Effector CD8-positive, alpha-beta T cell (primary cell): ENCODE data around the gene STAT4.
A peak's percentile ranks its signal among the peaks of the same experiment; 100 is the strongest.

ENCODE experiments used
- DNase-seq: peaks from one replicate; lab custom pipeline; 2025; lab: John Stamatoyannopoulos, UW
- total RNA-seq, 4 experiments: gene quantifications; one replicate each; lab custom pipeline; 2026; lab: John Stamatoyannopoulos, UW

STAT4 gene, protein sequence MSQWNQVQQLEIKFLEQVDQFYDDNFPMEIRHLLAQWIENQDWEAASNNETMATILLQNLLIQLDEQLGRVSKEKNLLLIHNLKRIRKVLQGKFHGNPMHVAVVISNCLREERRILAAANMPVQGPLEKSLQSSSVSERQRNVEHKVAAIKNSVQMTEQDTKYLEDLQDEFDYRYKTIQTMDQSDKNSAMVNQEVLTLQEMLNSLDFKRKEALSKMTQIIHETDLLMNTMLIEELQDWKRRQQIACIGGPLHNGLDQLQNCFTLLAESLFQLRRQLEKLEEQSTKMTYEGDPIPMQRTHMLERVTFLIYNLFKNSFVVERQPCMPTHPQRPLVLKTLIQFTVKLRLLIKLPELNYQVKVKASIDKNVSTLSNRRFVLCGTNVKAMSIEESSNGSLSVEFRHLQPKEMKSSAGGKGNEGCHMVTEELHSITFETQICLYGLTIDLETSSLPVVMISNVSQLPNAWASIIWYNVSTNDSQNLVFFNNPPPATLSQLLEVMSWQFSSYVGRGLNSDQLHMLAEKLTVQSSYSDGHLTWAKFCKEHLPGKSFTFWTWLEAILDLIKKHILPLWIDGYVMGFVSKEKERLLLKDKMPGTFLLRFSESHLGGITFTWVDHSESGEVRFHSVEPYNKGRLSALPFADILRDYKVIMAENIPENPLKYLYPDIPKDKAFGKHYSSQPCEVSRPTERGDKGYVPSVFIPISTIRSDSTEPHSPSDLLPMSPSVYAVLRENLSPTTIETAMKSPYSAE
- total RNA-seq, result 301 to 459 (median 379) reads per million in 4 experiments

GRCh38 chr2:191150600-191151330 is at the start of gene STAT4:
STAT4 (minus strand) TSS chr2:191150994; CDS start chr2:191148203, 2,791 bp downstream.
- peak; percentile 78 for DNase-seq

DNA sequence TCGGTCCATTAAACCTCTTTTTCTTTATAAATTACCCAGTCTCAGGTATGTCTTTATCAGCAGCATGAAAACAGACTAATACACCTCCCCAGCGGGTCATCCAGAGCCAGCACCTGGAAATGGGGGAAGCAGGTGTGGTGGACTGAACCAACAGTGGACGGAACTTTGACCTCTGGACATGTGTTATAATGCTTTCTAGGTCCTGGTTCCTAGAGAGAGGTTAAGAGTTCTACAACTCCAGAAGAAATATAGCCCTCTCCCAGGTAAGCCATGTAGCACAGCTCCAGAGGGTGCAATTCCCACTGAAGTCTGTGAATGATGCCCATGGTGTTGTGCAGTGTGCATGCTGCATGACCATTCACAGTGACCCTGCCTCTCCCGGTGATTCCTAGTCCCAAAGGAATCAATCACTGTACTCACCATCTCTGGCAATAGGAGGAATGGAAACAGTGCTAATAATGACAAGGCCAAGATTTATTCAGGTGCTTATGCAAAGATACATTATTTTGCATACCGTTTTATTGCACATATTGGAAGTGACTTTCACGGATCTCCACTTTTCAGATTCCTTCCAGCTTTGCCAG is 49.2 kb upstream of the STAT4 start:
- DNase-seq, result no peak

DNA sequence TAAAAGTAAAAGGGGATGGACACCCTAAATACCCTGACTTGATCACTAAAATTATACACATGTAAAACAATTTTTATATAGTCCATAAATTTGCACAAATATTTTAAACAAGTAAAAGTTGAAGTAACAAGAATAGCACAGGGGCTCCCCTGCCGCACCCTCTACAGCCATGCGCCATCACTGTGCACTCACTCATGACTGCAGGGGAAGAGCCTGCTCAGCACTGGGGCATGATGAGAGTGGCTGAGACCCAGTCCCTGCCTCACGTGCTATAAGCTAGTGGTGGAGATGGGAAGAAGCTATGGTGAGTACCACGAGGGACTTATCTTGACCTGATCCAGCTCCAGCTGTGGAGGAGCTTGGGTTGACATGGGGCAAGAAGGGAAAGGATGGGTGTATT is 47.5 kb upstream of the STAT4 start:
- DNase-seq, result no peak

- no peak for DNase-seq
Observed at GRCh38 chr2:191197096-191197495, 46.3 kb upstream of the STAT4 start.

DNA sequence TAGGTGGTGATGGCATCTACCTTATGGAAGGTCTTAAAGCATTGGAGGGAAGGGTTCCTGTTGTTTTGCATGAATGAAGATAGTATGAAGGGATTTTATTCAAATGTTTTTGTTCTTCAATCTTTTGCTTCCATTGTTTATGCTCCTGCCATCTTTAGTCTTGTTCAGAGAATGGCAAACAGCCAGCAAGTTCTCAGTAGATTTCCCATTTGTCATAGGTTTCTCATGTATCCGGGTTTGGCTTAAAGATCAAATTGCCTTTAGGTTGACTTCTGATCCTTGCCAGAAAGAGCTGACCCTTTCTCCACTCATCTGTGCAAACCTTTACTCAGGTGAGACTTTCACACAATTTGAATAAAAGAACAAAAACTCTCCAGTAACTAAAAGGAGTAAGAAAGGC is 44.2 kb upstream of the STAT4 start:
- DNase-seq, result no peak

- no peak for DNase-seq
Observed at GRCh38 chr2:191190861-191191552, 40.2 kb upstream of the STAT4 start.

- no peak for DNase-seq
Observed at GRCh38 chr2:191190435-191190834, 39.6 kb upstream of the STAT4 start.

DNA sequence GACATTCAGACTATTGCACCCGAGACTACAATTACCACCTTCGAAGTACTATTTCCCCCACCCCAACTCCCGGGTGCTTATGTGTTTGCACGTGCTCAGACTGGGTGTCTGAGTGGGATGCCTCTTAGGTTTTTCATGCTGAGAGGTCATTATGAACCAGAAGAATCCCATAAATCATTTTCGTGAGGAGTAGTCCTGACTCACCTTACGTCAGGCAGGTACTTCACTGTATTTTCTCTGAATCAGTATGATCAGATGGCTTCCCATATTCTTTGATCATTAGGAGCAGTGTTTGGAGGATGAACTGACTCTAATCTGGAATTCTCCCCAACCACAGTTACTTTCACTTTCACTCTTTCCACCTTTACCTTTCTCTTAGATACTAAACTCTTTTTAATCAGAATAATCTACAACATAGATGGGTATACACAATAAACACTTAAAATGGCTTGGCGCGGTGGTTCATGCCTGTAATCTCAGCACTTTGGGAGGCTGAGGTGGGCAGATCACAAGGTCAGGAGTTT is 38.4 kb upstream of the STAT4 start:
- no peak for DNase-seq

DNA sequence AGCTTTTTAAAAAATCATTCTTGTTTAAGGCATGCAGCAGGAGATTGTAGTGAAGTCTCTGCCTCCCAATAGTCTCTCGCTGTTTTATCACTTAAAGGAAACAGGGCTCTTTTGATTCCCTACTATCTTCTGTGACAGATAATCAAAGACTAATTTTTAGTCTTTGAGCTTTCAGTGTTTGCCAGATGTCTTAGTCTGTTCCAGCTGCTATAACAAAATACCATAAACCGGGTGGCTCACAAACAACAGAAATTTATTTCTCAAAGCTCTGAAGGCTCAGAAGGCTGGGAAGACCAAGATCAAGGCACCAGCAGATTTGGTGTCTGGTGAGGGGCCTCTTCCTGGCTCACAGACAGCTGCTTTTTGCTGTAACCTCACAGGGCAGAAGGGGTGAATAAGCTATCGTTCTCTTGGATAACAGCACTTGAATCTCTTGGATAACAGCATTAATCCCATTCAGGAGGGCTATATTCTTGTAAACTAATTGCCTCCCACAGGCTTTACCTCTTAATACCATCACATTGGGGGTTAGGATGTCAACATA is 37.8 kb upstream of the STAT4 start:
- no peak for DNase-seq

DNA sequence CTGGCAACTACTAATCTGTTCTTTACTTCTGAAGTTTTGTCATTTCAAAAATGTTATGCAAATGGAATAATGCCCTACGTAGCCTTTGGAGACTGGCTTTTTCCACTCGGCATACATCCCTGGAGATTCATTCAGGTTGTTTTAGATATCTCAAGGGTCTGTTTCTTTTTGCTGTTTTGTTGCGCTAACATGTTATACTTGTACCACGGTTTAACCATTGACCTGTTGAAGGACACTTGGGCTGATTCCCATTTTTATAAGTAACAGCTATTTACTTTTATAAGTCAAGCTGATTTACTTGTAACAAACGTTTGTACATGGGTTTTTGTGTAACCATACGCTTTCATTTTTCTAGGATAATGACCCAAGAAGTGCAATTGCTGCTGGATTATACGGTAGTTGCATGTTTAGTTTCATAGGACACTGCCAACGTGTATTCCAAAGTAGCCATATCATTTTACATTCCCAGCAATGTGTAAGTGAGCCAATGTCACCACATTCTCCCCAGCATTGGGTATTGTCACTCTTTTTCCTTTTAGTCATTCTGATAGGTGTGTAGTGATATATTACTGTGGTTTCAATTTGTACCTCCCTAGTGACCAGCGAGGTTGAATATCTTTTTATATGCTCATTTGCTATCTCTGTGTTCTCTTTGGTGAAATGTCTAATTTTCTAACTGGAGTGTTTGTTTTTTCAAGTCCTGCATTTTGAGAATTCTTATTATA is 36.5 kb upstream of the STAT4 start:
- DNase-seq, result no peak

DNA sequence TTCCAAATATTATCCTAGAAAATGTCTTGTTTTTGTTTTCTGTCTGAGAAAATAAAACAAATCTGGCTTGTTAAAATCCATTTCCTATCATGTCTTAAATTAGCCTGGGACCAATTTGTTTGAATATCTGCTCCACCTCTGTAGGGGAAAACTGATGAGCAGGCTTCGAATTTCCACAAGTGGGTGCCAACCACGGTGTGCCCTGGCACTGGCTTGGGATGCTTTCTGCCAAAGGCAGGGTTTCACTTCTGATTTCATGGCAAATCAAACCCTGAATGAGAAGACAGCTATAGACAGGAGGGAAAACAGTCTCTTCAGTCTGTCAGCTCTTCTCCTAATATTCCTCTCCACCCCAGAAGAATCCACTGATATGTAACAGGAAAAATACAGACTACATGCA is 33.7 kb upstream of the STAT4 start:
- DNase-seq, result no peak

DNA sequence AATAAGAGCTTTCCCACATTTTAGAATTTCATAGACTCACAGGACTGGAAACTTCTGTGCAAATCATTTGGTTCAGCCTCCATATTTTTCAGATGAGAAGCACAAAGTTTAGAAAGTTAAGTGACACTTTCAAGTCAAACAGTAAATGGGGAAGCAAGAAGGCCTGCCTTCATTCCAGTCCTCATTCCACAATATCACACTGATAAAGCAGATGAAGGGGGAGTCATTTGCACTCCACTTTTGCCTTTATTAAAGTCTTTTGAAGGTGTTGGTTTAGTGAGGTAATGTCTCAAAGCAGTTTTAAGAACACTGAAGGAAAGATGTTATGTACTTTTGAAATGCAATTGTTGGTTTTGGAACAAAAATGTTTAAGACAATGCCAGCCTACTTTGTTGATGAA is 32.7 kb upstream of the STAT4 start:
- DNase-seq, result no peak

- DNase-seq, result no peak
Observed at GRCh38 chr2:191183081-191183480, 32.3 kb upstream of the STAT4 start.

GRCh38 chr2:191180713-191181112 is 29.9 kb upstream of the STAT4 start:
- no peak for DNase-seq

DNA sequence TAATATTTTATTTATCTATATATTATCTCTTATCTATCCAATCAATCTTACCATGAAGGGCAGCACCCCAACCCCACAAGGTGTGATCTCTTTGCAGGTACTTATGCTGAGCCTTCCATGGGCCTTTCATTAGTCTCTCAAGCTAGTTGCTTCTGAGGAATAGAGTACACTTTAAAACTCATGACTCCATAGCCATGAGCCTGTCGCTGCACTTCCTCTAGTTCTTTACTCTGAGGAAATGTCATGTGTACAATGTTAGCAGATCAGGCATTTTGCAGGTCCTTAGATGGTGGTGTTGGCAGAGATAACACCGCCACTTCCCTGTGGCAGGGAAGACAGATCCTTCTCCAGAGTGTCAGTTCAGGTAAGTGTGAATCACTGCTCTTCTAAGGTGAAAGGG is 29.5 kb upstream of the STAT4 start:
- no peak for DNase-seq

DNA sequence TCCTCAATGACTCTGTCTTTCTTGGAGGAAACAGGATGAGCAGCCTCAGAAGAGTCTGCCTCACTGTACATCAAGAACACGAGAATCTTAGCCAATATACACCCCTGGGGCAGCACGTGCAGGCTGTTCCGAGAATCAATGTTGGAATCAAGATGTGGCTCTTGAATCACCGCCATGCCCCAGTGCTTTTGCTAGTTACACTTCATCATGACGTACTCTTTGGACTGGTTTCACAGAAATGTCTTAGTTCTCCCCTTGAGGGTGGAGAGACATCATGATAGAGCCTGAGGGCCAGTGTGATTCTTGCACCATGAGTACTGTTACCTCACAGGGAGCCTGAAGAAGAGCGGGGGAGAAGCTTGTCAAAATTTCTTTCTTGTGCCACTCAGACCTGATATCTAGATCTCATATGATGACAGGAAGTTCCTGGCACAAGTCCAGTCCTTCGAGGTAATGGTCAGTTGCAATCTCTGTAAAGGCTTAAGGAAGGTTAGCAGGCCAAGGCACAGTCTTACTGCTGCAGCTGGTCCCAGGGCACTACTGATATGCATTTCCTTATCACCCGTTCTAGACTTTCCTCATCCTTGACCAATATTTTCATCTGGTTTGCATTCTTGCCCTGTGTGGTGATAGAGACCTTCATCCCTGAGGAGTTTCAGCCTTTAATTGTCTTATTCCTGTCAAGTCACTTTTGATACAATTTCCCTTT is 28.2 kb upstream of the STAT4 start:
- DNase-seq, result no peak

DNA sequence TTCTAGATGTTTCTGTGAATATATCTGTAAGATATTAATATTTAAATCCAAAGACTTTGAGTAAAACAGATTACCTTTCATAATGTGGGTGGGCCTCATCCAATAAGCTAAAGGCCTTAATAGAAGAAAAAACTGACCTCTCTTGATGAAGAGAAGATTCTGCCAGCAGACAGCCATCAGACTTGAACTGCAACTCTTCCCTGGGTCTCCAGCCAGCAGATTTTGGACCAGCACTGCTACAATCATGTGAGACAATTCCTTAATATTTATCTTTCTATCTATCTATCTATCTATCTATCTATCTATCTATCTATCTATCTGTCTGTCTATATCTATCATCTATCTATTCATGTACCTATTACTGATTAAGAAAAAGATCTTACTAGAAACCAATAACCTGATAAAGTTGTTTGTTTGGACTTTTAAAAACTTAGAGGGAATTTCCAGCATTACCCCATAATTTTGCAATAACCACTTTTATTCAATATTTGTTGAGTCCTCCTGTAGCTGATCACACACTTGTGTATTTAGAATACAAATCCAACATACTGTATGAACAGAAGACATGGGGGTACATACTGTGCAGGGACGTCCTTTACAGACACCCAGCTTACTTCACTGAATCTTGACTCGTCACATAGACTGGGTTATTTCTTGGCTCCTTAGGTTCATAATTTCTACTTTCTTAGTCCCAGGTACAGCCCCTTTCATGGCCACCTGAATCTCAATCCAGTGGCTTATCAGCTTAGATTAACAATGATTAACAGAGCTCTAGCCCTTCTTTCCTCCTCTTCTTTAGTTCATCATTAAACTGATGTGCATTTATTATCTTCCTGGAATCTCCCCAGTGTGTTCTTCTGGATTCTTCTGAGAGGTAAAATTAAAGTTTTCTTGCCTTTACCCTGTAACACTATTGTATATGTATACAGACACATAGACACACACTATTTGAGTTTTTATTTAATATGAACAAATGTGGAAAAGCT is 27.2 kb upstream of the STAT4 start:
- no peak for DNase-seq

DNA sequence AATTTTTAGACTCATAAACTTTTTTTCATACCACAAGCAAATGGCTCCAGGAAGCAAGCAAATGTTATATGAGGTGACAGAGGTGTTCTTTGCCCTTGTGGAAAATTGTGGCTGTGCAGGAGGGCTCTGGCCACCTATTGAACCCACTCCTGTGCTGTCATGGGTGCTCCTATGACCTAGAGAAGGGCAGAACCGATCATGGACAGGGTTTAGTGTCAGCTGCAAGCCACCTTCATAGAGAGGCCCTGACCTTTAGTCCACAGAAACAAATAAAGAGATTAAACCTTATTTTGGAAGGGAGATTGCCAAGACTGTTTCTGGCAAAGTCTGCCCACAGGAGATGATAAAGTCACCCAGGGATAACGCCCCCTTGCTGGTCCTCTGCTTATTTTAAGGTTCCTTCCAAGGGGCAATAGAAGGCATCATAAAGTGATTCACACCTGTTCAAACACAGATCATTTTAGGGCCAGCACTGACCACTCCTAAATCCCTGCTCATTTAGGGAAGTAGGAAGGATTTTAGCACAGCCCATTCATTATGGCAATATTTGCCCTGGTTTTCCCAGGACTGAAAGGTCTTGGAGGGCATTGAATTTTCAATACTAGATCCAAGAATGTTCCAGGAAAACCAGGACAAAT is 26.1 kb upstream of the STAT4 start:
- no peak for DNase-seq
